Femur (tissue), 1 donor: Measurements from ENCODE around the gene GPRIN3.
"Not testable (repeated sequence)": the region's sequence is repeated elsewhere in the genome, so short reads cannot be mapped to it uniquely, and the experiment has no call there.

Experiments used
- DNase-seq: peaks from one replicate; pipeline ENCODE4 v3.0.0-alpha.2; 2017

GPRIN3 gene

GRCh38 chr4:89288430-89288829 lies 19.2 kb downstream of the GPRIN3 start:
- no peak for DNase-seq

DNA sequence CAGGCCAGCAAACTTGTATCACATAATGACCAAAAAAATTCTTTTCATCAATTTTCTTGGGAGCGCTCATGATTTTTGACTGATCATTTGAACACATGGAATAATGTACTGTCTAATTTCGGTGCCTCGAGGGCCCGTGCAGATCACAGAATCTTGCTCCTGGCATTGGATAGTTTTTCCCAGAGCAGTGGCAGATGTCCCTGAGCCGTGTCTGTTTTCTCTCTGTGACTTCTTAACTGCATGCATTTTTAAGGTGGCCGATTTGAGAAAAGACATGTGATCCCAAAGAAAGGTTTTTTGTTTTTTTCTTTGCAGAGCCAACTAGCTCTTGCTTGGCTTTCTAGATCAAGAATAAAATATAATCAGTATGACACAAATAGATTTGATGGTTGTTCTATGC lies 19.7 kb downstream of the GPRIN3 start:
- no peak for DNase-seq

DNA sequence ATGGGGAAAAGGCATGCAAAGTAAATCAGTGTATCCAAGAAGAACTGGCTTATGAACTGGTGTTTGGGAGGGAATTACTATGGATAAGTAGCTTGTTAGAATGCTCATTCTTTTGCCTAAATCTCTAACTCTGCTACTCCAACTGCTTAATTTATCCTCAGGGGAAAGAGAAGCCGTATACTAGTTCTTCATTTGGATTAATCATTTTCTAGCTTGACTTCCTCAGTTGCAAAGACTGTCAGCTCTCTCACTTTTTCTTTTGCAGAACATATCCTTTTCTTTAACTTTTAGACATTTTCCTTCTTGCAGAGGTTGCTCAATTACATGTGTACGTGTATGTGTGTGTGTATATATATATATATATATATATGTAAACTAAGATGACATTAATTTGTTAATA lies 21.9 kb downstream of the GPRIN3 start:
- no peak for DNase-seq

DNA sequence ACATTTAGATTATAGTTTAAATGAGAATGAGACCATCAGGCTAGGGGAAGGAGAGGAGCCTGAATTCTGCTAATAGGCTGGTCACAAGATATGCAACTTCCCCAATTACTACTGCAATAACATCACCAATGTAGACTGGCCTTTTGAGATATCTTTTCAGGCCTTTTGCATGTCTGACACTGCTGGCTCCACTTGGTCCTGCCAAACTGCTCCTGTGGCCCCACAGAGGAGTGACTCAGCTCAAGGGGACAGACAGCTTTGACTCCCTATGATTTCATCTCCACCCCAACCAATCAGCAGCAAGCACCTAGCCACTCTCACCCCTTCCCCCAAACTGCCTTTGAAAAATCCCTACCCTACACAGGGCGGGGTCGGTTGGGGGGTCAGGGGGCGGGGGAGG lies 22.8 kb downstream of the GPRIN3 start:
- no peak for DNase-seq

DNA sequence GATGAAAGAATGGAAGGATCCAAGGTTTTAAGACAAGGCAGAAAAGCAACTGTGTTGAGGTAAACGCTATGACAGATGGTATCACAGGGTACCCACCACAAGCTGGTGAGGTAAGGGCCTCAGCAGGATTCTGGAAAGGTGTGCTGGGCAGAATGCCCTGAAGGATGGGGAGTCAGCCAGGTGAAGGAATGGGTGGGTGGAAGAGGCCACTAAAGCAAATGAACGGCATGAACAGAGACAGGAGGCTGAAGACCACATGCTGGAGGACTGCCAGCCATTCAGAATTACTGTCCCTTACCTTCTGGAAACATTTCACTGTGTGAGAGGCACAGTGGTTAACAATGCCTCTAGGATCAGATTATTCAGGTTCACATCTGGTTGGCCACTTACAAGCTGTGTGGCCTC lies 23.6 kb downstream of the GPRIN3 start:
- DNase-seq = no peak

GRCh38 chr4:89283226-89284009 lies 24.2 kb downstream of the GPRIN3 start:
- no peak for DNase-seq

DNA sequence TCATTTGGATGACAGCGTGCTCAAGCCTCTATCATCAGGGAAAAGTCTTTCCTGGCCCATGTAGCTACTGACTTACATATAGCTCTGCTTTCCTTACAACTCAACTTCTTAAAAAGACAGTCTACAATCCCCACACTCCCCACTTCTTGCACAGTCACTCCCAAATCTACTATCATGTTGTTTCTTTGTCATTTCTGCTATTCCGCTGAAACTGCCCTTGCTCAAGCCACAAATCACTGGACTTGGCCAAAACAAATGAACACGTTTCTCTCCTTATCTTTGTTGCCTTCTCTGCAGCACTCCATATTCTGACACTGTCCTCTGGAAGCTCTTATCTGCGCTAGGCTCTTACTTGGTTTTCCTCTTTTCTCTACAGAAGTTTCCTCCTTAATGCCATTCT lies 28.2 kb downstream of the GPRIN3 start:
- no peak for DNase-seq

DNA sequence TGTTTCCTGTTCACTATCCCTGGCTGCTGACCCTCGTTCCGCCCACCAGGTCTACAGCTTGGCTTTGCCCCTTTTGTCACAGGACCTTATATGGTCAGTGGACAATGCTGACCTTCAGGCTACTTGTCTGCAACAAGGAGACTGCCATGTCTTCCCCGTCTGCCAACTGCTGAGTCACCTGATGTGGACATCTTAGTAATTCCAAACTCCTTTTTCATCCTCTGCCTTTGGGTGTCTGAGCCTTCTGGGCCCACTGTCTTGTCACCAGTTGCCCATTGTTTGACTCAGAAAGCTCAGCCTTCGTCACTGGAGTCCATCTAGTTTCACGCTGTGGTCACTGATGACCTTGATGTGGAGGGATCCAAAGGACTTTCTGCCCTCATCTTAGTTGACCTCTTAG lies 30.2 kb downstream of the GPRIN3 start:
- no peak for DNase-seq

DNA sequence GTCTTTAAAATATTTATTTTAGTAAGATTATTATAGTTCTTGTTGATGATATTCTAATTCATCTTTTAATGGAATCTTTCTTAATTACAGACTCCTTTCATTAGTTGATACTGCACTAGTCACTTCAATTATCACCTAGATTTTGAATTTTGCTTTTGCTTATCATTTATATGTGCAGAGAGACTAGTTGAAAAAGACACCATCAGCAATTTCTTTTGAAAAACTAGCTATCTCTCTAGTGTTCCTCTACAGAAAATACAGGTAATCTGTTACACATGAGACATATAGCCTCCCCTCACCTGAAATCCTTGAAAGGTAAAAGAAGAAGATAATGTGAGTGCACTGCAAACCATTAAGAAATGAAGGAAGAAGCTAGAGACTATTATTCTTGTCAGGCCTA lies 31.3 kb downstream of the GPRIN3 start:
- DNase-seq = no peak

GRCh38 chr4:89275587-89275986 lies 32.0 kb downstream of the GPRIN3 start:
- no peak for DNase-seq

GRCh38 chr4:89273741-89274141 lies 33.9 kb downstream of the GPRIN3 start:
- DNase-seq = no peak

GRCh38 chr4:89270792-89271191 lies 36.8 kb downstream of the GPRIN3 start:
- no peak for DNase-seq

DNA sequence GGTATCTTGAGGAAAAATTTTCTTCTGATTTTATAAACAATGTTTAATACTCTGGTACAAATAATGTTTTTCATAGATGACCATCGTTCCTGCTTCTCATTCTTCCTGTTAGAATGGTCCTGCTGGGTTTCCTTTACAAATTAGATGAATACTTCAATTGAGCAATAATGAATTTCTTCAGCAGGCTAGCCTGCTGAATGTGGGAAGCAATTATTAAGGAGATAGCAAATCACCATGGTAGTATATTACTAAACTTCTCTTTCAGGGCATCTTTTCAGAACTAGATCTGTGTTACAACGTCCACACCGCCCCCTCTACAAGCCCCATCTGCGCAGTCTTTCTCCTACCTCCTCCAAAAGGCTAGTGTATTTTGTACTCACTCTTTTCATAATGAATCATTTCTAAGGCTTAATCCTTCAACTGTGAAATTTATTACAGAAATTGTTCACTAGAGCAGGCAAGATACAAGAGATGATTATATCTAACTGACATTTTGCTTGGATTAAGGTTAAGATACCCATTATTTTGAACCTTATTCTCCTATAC lies 38.4 kb downstream of the GPRIN3 start:
- DNase-seq = no peak

GRCh38 chr4:89268679-89269078 lies 38.9 kb downstream of the GPRIN3 start:
- DNase-seq = no peak

GRCh38 chr4:89267846-89268245 lies 39.8 kb downstream of the GPRIN3 start:
- DNase-seq = no peak

- no peak for DNase-seq
These were observed 40.2 kb downstream of the GPRIN3 start for GRCh38 chr4:89267392-89267791.

- DNase-seq = no peak
These were observed 41.5 kb downstream of the GPRIN3 start for GRCh38 chr4:89266128-89266527.

DNA sequence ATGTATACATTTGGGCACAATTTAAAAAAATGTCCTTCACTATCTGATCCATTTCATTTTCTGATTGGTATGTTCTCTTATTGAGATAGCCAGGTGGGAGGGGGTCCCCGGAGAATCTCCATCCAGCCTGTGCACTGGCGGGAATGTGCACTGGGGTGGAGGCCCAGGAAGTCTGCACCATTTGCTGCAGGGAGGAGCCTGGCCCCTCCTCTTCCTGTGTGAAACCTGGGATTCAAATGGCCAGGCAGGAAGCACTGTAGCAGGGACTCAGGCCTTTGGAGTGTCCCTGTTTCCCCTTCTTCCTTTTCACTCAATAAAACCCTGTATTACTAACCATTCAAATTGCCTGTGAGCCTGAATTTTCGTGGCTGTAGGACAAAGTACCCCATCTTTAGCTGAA lies 44.3 kb downstream of the GPRIN3 start:
- no peak for DNase-seq

DNA sequence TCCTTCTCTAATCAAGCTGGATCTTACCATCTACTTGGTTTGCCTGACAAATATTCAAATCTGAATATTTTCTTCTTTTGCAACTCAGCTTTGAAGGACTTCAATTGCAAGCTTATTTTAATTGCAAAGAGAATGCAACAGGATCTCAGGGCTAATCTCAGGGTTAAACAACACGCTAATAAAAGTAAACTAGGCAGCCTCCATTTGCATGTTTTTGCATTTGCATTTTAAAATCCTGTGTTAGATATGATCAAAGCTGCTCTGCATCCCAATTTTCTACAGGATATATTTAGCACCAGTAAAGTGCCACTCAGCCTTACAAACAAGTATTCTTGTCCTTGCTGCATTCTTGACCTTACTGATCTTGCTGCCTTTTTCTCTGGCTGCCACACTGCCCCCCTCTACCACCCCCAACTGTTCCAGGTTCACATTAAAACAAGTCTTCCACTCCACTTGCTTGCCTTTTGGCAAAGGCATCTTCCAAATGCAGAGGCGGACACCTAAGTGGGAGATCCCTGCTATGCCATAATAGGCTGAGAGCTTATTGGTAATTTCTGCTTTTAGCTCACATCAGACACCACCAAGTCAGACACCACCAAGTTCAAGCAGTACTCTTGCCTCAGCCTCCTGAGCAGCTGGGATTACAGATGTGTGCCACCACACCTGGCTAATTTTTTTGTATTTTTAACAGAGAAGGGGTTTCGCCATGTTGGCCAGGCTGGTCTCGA lies 48.1 kb downstream of the GPRIN3 start:
- DNase-seq = no peak

DNA sequence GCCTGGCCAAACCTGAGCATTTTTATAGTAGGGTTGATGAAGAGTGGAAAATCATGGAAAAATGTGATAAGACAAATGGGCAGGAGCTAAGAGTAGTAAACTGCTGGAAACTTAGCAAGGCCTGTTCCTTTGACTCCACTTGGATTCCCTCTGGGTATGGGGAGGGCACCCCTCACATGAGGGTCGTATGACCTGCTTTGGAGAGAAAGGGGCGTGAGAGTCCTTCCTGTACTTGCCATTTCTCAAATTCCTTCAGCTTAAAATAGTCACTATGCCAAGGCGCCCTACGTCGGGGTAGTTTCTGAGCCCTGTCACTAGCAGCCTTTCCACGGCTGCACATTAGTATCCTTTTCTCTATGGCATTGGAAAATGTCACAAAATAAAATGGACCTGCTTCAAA lies 49.1 kb downstream of the GPRIN3 start:
- DNase-seq = no peak

- no peak for DNase-seq
These were observed 50.2 kb downstream of the GPRIN3 start for GRCh38 chr4:89257376-89257775.

- no peak for DNase-seq
These were observed 51.3 kb downstream of the GPRIN3 start for GRCh38 chr4:89256203-89256800.

GRCh38 chr4:89254847-89255246 lies 52.8 kb downstream of the GPRIN3 start:
- no peak for DNase-seq

DNA sequence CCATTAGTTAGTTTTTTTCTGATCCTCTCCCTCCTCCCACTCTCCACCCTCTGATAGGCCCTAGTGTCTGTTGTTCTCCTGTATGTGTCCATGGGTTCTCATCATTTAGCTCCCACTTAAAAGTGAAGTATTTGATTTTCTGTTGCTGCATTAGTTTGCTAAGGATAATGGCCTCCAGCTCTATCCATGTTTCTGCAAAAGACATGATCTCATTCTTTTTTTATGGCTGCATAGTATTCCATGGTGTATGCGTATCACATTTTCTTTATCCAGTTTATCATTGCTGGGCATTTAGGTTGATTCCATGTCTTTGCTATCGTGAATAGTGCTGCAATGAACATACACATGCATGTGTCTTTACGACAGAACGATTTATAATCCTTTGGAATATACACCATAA lies 53.3 kb downstream of the GPRIN3 start:
- not testable (repeated sequence) for DNase-seq
